ENCODE data around the gene ANXA5.
"Not testable (repeated sequence)": the region's sequence is repeated elsewhere in the genome, so short reads cannot be mapped to it uniquely, and the experiment has no call there.

The ANXA5 gene

DNA sequence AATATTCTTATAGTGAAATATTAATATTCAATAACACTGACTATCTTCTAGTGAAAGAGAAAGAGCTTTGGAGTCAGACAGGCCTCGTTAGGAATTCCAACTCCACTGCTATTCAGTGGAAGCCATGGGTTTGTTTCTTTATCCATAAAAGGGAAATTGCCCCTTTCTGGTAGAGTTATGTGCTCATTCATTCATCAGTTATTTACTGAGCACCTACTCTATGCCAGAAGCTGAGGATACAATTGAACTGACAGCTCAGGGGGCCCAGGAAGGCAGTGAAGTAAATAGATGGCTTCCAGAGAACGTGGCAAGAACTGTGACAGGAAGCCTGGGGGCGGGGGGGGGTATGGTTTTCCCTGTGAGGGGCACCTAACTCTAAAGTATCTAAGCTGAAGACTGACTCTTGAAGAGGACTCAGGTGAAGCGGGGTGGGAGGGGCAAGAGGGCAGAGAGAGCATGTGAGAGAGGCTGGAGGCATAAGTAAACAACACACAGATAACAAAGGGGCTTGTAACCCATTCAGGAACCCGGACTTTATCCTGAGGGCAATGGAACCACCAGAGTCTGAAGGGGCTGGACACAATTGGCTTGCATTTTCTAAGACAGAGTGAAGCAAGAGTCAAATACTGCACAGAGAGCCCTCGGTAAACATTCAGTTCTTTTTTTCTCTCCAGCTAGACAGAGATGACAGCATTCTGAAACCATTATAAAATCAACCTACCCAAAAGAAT lies 20.3 kb downstream of the ANXA5 start:
- DNase-seq, result no peak

DNA sequence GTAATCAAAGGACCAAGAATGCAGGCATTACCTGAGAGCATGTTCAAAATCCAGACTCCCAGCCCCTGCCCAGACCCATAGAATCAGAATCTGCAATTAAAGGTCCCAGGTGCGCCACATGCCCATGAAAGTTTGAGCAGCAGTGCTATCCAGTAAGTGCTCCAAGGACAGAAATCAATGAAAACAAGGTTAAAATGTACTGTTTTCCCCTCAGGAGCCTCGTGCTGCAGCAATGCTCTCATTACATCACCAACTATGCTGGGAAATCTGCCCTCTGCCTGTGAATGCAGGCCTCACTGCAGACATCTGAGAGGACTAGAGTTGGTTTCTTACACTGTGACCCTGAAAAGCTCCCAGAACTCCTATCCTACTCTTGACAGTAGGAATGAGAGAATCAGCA lies 21.1 kb downstream of the ANXA5 start:
- DNase-seq, result no peak

- no peak for DNase-seq
Measured at GRCh38 chr4:121674696-121675095, 22.1 kb downstream of the ANXA5 start.

DNA sequence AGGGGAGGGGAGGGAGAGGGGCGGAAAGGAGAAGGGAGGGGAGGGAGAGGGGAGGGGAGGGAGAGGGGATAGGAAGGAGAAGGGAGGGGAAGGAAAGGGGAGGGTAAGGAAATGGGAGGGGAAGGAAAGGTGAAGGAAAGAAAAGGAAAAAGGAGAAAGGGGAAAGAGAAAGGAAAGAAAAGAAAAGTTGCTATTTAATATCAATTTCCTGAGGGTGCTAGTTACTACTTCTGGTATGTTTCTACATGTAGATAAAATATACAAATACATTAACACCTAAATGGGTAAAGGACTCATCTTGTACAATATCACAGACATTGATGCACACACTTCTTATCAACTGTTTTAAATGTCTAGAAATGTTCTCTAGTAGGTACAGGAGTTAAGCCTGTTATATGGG lies 22.6 kb downstream of the ANXA5 start:
- DNase-seq, result no peak

DNA sequence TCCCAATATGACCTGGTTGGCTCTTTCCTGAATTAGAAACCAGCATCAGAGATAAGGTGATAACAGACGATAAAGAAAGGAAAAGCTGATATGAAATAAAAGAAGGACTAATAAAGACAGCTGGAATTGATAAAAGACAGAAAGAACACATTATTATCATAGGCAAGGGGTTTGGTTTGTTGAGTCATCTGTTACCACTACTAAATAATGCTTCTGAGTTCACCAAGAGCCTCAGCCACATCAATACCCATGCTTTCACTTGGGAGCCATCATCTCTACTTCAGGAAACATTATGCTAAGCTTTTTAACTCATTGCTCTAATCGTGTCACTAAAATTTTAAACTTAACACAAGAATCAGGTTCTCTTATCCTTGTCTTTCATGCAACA lies 27.6 kb downstream of the ANXA5 start:
- DNase-seq, result no peak

DNA sequence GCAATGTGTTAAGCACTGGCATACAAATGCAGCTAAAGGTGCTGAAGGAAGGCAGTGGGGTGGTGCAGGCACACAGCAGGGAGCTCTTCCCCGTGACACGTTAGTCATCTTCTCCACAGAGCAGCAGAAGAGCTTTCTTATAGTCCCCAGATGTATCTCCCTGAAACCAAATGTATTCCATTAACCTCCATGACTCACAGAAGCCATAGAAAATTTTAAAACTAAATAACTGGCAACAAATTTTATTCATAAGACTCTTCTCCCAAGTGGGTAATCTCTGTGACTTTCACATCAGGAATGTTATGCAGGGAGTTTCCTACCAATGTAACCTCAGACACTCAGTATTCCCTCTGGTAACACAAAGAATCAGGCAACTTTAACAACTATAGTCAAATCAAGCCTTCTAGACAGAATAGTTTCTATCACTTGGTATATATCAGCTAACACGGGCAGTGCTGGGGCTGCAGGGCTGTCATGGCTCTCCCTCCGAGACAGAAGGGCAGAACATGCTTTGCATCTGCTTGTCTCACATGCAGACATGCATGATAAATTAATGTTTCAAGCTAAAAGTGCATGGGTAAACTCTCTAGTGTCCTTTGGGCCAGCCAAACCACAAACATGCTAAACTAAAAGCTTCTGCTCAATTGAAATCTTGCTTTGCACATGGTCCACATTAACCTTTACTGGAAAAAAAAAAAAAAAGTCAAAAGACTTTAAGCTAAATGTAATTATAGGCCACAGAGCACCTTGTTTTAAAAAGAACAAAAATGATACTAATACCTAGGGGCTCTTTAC lies 28.2 kb downstream of the ANXA5 start:
- no peak for DNase-seq

DNA sequence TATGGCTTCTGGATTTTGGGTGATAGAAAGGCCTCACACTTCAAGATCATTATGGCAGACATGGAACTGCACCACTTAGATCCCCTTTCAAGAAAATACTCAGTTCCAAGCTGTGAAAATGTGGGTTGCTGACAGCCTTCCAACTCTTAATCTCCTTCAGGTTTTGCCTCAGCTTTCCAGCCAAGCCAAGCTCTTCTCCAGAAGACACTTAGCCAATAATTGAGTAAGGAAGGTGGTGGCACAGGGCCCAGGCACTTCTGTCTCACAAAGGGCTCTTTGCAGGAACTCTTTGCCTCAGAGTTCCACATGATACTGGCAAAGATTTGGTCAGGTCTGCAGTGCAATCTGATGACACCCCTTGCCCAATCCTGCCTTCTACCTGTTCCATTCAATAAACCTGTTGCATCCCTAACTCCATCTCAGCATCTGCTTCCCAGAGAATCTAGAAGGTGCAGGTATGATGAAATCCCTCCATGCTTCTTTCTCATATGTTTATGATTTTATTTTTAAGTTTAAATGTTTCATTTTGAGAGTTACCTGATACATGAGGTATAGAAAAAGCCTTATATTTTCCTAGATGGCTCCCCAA lies 30.6 kb downstream of the ANXA5 start:
- DNase-seq, result no peak

DNA sequence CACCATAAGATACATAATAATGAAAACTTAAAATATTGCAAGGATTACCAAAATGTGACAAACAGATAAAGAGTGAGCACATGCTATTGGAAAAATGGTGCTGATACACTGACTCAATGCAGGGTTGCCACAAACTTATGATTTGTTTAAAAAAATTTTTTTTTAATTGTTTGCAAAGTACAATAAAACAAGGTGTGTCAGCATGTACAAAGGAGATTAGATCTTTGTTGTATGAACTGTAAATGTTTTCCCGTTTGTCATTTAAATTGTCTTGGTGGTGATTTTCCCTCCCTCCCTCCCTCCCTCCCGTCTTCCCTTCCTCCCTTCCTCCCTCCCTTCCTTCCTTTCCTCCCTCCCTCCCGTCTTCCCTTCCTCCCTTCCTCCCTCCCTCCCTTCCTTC lies 31.4 kb downstream of the ANXA5 start:
- DNase-seq, result no peak

- DNase-seq, result no peak
Measured at GRCh38 chr4:121662225-121662624, 34.6 kb downstream of the ANXA5 start.

- DNase-seq, result not testable (repeated sequence)
Measured at GRCh38 chr4:121660175-121660933, 36.4 kb downstream of the ANXA5 start.

GRCh38 chr4:121658125-121658524 lies 38.7 kb downstream of the ANXA5 start:
- no peak for DNase-seq

DNA sequence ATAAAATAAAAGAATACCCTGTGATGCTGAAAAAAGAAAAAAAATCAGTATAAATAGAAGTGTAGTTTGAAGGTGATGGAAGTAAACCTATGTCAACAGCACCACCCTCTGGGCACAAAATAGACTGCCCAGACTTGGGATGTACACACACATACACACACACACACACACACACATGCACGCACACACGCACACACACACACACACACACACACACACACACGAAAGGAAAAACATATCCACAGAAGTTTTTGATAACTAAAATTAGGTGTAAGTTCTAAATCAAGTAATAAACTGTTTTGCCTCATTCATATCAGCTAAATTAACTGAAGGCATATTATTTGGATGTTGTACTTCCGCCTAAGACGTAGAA lies 40.5 kb downstream of the ANXA5 start:
- DNase-seq, result no peak

- DNase-seq, result no peak
Measured at GRCh38 chr4:121655320-121656268, 41.2 kb downstream of the ANXA5 start.

- no peak for DNase-seq
Measured at GRCh38 chr4:121654738-121655137, 42.0 kb downstream of the ANXA5 start.

GRCh38 chr4:121653986-121654385 lies 42.8 kb downstream of the ANXA5 start:
- DNase-seq, result no peak

DNA sequence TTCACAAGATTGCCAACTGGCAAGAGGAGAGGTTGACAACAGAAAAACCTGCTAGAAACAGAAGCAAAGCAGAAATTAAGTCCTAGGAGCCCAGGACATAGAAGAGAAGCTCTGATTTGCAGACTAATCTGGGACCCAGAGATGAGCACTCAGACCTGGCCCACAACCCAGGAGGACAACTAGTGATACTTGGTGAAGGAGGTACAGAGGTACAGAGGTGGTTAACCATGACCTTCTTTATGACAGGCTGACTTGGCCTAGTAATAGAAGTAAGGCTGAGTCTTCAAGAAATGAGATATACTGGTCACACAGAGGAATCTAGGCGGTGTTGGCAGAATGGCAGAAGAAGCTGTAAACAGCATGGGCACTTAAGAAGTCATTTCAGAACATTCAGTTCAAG lies 43.6 kb downstream of the ANXA5 start:
- DNase-seq, result no peak

DNA sequence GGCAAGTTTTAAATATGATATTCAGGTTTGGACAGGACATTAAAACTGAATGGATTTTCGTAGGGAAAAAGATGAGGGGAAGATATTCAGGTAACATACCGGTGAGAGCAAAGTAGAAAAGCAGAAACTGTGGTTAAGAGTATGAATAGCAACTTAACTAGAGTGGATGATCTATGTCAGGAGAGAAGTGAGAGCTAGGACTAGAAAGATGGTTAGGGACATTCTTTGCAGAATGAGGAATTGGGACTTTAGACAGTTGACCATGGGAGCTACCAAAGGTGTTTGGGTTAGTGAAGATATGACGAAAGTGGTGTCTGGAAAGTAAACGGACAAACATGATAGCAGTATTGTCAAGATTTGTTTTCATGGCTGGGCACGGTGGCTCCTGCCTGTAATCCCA lies 45.2 kb downstream of the ANXA5 start:
- no peak for DNase-seq

DNA sequence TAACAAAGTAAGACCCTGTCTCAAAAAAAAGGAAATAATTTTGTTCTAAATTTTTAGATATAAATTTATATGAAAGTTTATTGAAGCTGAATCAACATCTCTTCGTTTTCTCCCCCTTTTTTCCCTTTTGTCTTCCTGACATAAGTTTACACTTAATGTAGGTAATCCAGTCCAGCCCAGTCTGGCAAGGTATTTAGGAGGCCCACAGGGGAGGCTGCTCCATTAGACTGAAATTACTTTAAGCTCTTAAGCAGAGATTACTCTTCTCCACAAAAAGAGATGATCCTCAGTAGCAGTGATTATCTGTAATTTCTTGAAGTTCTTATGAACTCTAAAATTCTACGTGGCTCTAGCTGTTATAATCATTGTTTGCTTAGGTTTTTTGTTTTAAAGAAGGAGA lies 46.0 kb downstream of the ANXA5 start:
- no peak for DNase-seq

- no peak for DNase-seq
Measured at GRCh38 chr4:121648516-121648915, 48.3 kb downstream of the ANXA5 start.

GRCh38 chr4:121642876-121643585 lies 53.7 kb downstream of the ANXA5 start:
- DNase-seq, result no peak

- DNase-seq, result no peak
Measured at GRCh38 chr4:121642292-121642691, 54.5 kb downstream of the ANXA5 start.

GRCh38 chr4:121633653-121634052 lies 63.1 kb downstream of the ANXA5 start:
- no peak for DNase-seq

All from NCI-H1436 treated with DMSO at 0.1 percent for 48 hours (cell line).